ENCODE measurements around the gene KCNN4.

GRCh38 chr19:43735013-43735412, 45.8 kb downstream of the KCNN4 start:
- TF ChIP-seq POLR2AphosphoS5 (IDR thresholded peaks at IDR 0.05) (no peak), CTCF (IDR thresholded peaks at IDR 0.05; ENCODE audit: poor library complexity, severe bottlenecking) (no peak), EP300 (conservative IDR thresholded peaks at IDR 0.05; ENCODE audit: poor library complexity, severe bottlenecking) (no peak), EZH2 (IDR thresholded peaks at IDR 0.05; ENCODE audit: borderline replicate concordance, insufficient read depth, low read length, poor library complexity, severe bottlenecking) (no peak), TAF1 (IDR thresholded peaks at IDR 0.05; ENCODE audit: low read depth) (no peak), RAD21 (conservative IDR thresholded peaks at IDR 0.05) (no peak)

Data from neural cell (in vitro differentiated cells).